DOHH2 (cell line): ENCODE measurements around the gene LMCD1.

Experiments used
- H3F3A ChIP-seq: fragments of 200-600 bp; sonication (generic), shearing (Covaris generic); 2 replicates; pipeline ENCODE4 v1.6.0; 2016; ENCODE audit warnings: antibody characterized with exemption, mild to moderate bottlenecking; ENCODE audit not compliant: control insufficient read depth, insufficient read depth
- H3K27ac ChIP-seq: fragments of 200-600 bp; sonication (generic); 2 replicates; pipeline ENCODE4 v1.5.1; 2014; ENCODE audit warnings: low read depth, mild to moderate bottlenecking, low read length, moderate library complexity
- H3K27me3 ChIP-seq: fragments of 200-600 bp; sonication (generic); 2 replicates; pipeline ENCODE4 v1.6.1; 2014; ENCODE audit warnings: mild to moderate bottlenecking, low read length, mixed read lengths; ENCODE audit not compliant: control insufficient read depth
- H3K36me3 ChIP-seq: fragments of 200-600 bp; sonication (generic); 2 replicates; pipeline ENCODE4 v1.6.1; 2014; ENCODE audit warnings: mild to moderate bottlenecking, low read length, moderate library complexity, mixed read lengths; ENCODE audit not compliant: control insufficient read depth
- H3K4me1 ChIP-seq: fragments of 200-600 bp; sonication (generic); 2 replicates; pipeline ENCODE4 v1.6.1; 2014; ENCODE audit warnings: mild to moderate bottlenecking, low read length, mixed read lengths; ENCODE audit not compliant: control insufficient read depth
- H3K4me2 ChIP-seq: fragments of 200-600 bp; sonication (generic); 2 replicates; pipeline ENCODE4 v1.6.0; 2014; ENCODE audit warnings: mild to moderate bottlenecking, low read length, moderate library complexity
- H3K4me3 ChIP-seq: fragments of 200-600 bp; sonication (generic); 2 replicates; pipeline ENCODE4 v1.5.1; 2014; ENCODE audit warnings: mild to moderate bottlenecking, low read length, mixed read lengths
- H3K79me2 ChIP-seq: fragments of 200-600 bp; sonication (generic); 2 replicates; pipeline ENCODE4 v1.6.1; 2014; ENCODE audit warnings: mild to moderate bottlenecking, low read length, mixed read lengths; ENCODE audit not compliant: control insufficient read depth
- H3K9me2 ChIP-seq: fragments of 200-600 bp; sonication (generic); replicated peaks from 2 replicates; pipeline ENCODE4 v1.6.1; 2014; ENCODE audit warnings: mild to moderate bottlenecking, low read length, mixed read lengths; ENCODE audit not compliant: control insufficient read depth
- H3K9me3 ChIP-seq: fragments of 200-600 bp; sonication (generic); 2 replicates; pipeline ENCODE4 v1.6.1; 2014; ENCODE audit warnings: antibody characterized with exemption, low read length, mixed read lengths; ENCODE audit not compliant: control insufficient read depth, insufficient read depth
- H4K20me1 ChIP-seq: fragments of 200-600 bp; sonication (generic); 2 replicates; pipeline ENCODE4 v1.6.0; 2014; ENCODE audit warnings: low read depth, mild to moderate bottlenecking, antibody characterized with exemption, low read length, moderate library complexity; ENCODE audit not compliant: control insufficient read depth, insufficient read depth
- CTCF ChIP-seq: fragments of 200-600 bp; sonication (generic); IDR thresholded peaks from one replicate; pipeline ENCODE4 v1.5.1; 2014; ENCODE audit warnings: antibody characterized with exemption, mild to moderate bottlenecking, low read depth, low read length; ENCODE audit not compliant: poor library complexity, severe bottlenecking
- EZH2phosphoT487 ChIP-seq: fragments of 200-600 bp; sonication (generic); IDR thresholded peaks from 2 replicates; pipeline ENCODE4 v1.6.1; 2017; ENCODE audit warnings: borderline replicate concordance, mild to moderate bottlenecking, antibody characterized with exemption, low read length, moderate library complexity, mixed read lengths

LMCD1 gene

GRCh38 chr3:8532251-8532871 is 30.7 kb downstream of the LMCD1 start:
- Histone ChIP-seq H3K79me2 (no peaks in the 10 kb centered on the region), H3K4me3 (no peak overlapping the region), H3K4me2 (no peak overlapping the region), H3K27ac (no peak overlapping the region), H3K27me3 (no peaks in the 10 kb centered on the region), H3K36me3 (no peaks in the 10 kb centered on the region), H3K4me1 (no peaks in the 10 kb centered on the region), H3F3A (no peaks in the 10 kb centered on the region), H3K9me2 (no peaks in the 10 kb centered on the region), H4K20me1 (no peaks in the 10 kb centered on the region), H3K9me3 (no peaks in the 10 kb centered on the region)
- no peak for TF ChIP-seq EZH2phosphoT487
- no peak for TF ChIP-seq CTCF

GRCh38 chr3:8536096-8537056 is 34.8 kb downstream of the LMCD1 start:
- TF ChIP-seq CTCF: no peak
- no peak for TF ChIP-seq EZH2phosphoT487
- Histone ChIP-seq H3K4me3 (no peak overlapping the region), H3K9me3 (no peaks in the 10 kb centered on the region), H3K79me2 (no peaks in the 10 kb centered on the region), H3K9me2 (no peaks in the 10 kb centered on the region), H3K27ac (no peak overlapping the region), H3K4me2 (no peak overlapping the region), H3K4me1 (no peaks in the 10 kb centered on the region), H3F3A (no peaks in the 10 kb centered on the region), H4K20me1 (no peaks in the 10 kb centered on the region), H3K36me3 (no peaks in the 10 kb centered on the region), H3K27me3 (no peaks in the 10 kb centered on the region)

GRCh38 chr3:8537440-8537839 is 35.8 kb downstream of the LMCD1 start:
- Histone ChIP-seq H3K9me2 (no peaks in the 10 kb centered on the region), H3K4me2 (no peak overlapping the region), H3K27ac (no peak overlapping the region), H3K79me2 (no peaks in the 10 kb centered on the region), H3K4me3 (no peak overlapping the region), H3F3A (no peaks in the 10 kb centered on the region), H3K9me3 (no peaks in the 10 kb centered on the region), H3K36me3 (no peaks in the 10 kb centered on the region), H4K20me1 (no peaks in the 10 kb centered on the region), H3K4me1 (no peaks in the 10 kb centered on the region), H3K27me3 (no peaks in the 10 kb centered on the region)
- TF ChIP-seq CTCF: no peak
